Naive thymus-derived CD8-positive, alpha-beta T cell (primary cell): Measurements from ENCODE around the gene SIT1. TPM values are rescaled to one million over a fixed set of nuclear protein-coding genes. Genes with fewer than 3 reads are reported as not detected.
"Not testable (repeated sequence)": the region's sequence is repeated elsewhere in the genome, so short reads cannot be mapped to it uniquely, and the experiment has no call there.

Experiments used
- ATAC-seq, 2 donors: fragments of 150-1000 bp; cut with Tn5 transposase in 1 of 2; sonication (Bioruptor Pico), chemical (Tn5 transposase) in 1 of 2; 1 replicate in 1 of 2; 2 replicates in 1 of 2; pipeline ENCODE4 v1.10.0; 2021; ENCODE audit warnings: mild to moderate bottlenecking in 2 of 2, moderate library complexity in 2 of 2
- POLR2A ChIA-PET: fragments of 350-600 bp; sonication (Branson Sonifier 250); formaldehyde crosslinking; loops from one replicate; lab custom pipeline; 2021; ENCODE audit warnings: antibody characterized with exemption; lab: Charles Lee
- DNase-seq, 10 donors: peaks; one replicate each; pipeline versions ENCODE4 v3.0.0 to v3.0.0-alpha.2; 2020 to 2022
- H3K27ac Mint-ChIP-seq, 10 donors: one replicate each; pipeline ENCODE4 v1.8.0; 2020 to 2022; ENCODE audit warnings: mild to moderate bottlenecking in 10 of 10, mixed read lengths in 10 of 10, moderate library complexity in 4 of 10, inconsistent platforms in 1 of 10
- H3K27me3 Mint-ChIP-seq, 5 donors: one replicate each; pipeline ENCODE4 v1.8.0; 2021 to 2022; ENCODE audit warnings: mixed read lengths in 5 of 5
- H3K36me3 Mint-ChIP-seq, 3 donors: one replicate each; pipeline ENCODE4 v1.8.0; 2020 to 2022; ENCODE audit warnings: mixed read lengths in 3 of 3, mild to moderate bottlenecking in 2 of 3, inconsistent platforms in 1 of 3
- H3K4me1 Mint-ChIP-seq, 4 donors: one replicate each; pipeline ENCODE4 v1.8.0; 2021 to 2022; ENCODE audit warnings: mixed read lengths in 4 of 4
- H3K4me3 Mint-ChIP-seq, 10 donors: one replicate each; pipeline ENCODE4 v1.8.0; 2020 to 2022; ENCODE audit warnings: mild to moderate bottlenecking in 10 of 10, mixed read lengths in 10 of 10, moderate library complexity in 6 of 10, inconsistent platforms in 1 of 10
- H3K9me3 Mint-ChIP-seq, 9 donors: one replicate each; pipeline ENCODE4 v1.8.0; 2020 to 2022; ENCODE audit warnings: mixed read lengths in 9 of 9, mild to moderate bottlenecking in 3 of 9, inconsistent platforms in 1 of 9, moderate library complexity in 1 of 9
- polyA plus RNA-seq, 3 donors: library from polyadenylated mRNA; unstranded; fragments of 300-500 nt; fragmentation: Illumina TruSeq; gene quantifications; one replicate each; pipeline ENCODE4 v1.2.3, GENCODE V29; 2021
- total RNA-seq, 8 experiments: library from RNA in 2 of 8; stranded (reverse) in 2 of 8; gene quantifications; one replicate each; pipeline ENCODE4 v1.2.3 and lab custom pipeline; 2021 to 2026

Gene SIT1
- total and polyA plus RNA-seq, 5 experiments from 2014 or later, result 24.2 to 128 (median 82.2) TPM

DNA sequence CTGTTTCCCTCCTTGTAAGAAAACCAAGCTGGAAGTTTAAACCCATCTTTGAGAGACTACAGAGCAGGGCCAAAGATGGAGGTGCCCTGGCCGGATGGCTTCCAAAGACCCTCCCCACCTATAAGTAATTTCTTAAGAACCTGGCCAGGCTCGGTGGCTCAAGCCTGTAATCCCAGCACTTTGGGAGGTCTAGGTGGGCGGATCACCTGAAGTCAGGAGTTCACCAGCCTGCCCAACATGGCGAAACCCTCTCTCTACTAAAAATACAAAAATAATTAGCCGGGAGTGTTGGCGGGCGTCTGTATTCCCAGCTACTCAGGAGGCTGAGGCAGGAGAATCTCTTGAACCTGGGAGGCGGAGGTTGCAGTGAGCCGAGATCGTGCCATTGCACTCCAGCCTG lies 5.0 kb downstream of the SIT1 start:
- DNase-seq, H3K36me3 Mint-ChIP-seq, H3K9me3 Mint-ChIP-seq, H3K27me3 Mint-ChIP-seq, ATAC-seq: not testable (repeated sequence)
- H3K4me3 Mint-ChIP-seq, result peak overlapping the region; percentile 89 to 98 (median 96)
- POLR2A ChIA-PET, result interaction anchor here (0.6 to 8.6 kb wide), 18 partner anchors 13 to 185 kb away, joined by 3 to 180 read pairs (median 6); partner anchors contain the start of genes CCDC107, CD72, CREB3 and RMRP
- H3K4me1 Mint-ChIP-seq, result peaks cover 26 to 85% (median 53%) of the 10 kb centered on the region in 4 donors
- H3K27ac Mint-ChIP-seq, result peak overlapping the region; percentile 95 to 98 (median 96)

DNA sequence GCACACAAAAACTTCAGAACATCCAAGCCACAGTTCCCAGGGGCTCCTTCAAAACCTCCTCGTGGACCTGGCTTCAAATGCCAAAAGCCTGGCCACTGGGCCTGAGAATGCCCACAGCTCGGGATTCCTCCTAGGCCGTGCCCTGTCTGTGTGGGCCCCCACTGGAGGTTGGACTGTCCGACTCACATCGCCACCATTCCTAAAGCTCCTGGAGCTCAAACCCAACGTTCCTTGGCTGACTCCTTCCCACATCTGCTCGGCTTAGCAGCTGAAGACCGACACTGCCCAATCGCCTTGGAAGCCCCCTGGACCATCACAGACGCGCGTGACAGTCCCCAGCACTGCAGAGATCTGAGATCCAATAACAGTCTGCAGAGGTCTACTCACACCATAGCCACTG lies 7.7 kb downstream of the SIT1 start:
- POLR2A ChIA-PET, result interaction anchor here (0.6 to 8.6 kb wide), 3 partner anchors 13 to 24 kb away, joined by 3 to 180 read pairs (median 4); partner anchors contain the start of genes CCDC107 and RMRP
- ATAC-seq (no peak), DNase-seq (no peak)
- Mint-ChIP-seq H3K9me3 (no peaks in the 10 kb centered on the region), H3K27me3 (no peaks in the 10 kb centered on the region), H3K27ac (peak overlapping the region in 3 of 10 donors; percentile 38 to 62 (median 50)), H3K36me3 (peaks cover 0 to 4% (median 2%) of the 10 kb centered on the region in 3 donors), H3K4me3 (peak overlapping the region in 1 of 10 donors; percentile 4), H3K4me1 (peaks cover 25 to 89% (median 57%) of the 10 kb centered on the region in 4 donors)

GRCh38 chr9:35641478-35641877 lies 9.3 kb downstream of the SIT1 start:
- not testable (repeated sequence) for H3K27me3 Mint-ChIP-seq

DNA sequence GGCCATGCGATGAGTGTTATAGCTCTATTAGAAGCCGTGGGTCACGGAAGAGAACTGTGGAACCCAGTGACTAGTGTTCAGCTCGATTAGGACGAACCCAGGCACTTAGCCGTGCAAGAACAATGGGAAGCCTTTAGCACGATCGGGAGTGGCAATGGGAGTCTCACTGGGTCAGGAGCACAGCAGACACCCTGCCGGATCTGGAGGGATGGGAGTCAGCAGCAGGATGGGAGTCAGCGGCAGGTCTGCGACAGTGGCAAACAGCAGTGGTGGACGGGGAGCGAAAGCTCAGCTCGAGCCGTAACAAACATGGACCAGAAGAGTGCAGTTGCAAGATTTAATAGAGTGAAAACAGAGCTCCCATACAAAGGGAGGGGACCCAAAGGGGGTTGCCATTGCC lies 10.3 kb downstream of the SIT1 start:
- not testable (repeated sequence) for H3K27me3 Mint-ChIP-seq, ATAC-seq, DNase-seq, H3K9me3 Mint-ChIP-seq, H3K4me3 Mint-ChIP-seq, H3K36me3 Mint-ChIP-seq
- H3K27ac Mint-ChIP-seq, result peak overlapping the region in 5 of 10 donors; percentile 15 to 92 (median 67)
- peaks cover 20 to 93% (median 64%) of the 10 kb centered on the region in 4 donors for H3K4me1 Mint-ChIP-seq
- POLR2A ChIA-PET, result interaction anchor here (2.0 to 2.5 kb wide), 2 partner anchors 18 to 35 kb away, joined by 4 to 7 read pairs; partner anchors contain the start of genes CCDC107, RMRP and TESK1

More at GRCh38 chr9:35641478-35641877, 9.3 kb downstream of the SIT1 start:
- DNase-seq, ATAC-seq, H3K36me3 Mint-ChIP-seq, H3K9me3 Mint-ChIP-seq, POLR2A ChIA-PET, H3K4me3 Mint-ChIP-seq: not testable (repeated sequence)
- H3K4me1 Mint-ChIP-seq, result peaks cover 22 to 93% (median 62%) of the 10 kb centered on the region in 4 donors
- peak overlapping the region in 4 of 10 donors; percentile 27 to 69 (median 54) for H3K27ac Mint-ChIP-seq

DNA sequence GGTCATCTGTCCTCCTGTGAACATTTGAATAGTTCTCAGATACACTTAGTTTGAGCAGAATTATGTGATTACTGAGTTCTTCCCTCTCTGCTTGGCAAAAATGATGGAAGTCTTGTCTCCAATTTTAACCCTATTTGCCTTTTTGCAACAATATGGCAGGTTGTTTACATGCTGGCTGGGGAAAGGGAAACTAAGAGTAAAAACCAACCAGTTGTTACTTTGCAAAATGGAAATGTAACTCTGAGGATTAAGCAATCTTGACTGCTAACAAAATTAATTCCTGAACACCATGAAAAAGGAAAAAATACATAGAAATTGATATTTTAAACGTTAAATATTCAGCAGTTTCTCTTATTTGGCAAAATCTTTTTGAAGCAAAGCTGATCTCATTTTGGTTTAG lies 11.1 kb downstream of the SIT1 start:
- peaks cover 22 to 94% (median 63%) of the 10 kb centered on the region in 4 donors for H3K4me1 Mint-ChIP-seq
- H3K4me3 Mint-ChIP-seq, result peak overlapping the region in 7 of 10 donors; percentile 1 to 66 (median 50)

DNA sequence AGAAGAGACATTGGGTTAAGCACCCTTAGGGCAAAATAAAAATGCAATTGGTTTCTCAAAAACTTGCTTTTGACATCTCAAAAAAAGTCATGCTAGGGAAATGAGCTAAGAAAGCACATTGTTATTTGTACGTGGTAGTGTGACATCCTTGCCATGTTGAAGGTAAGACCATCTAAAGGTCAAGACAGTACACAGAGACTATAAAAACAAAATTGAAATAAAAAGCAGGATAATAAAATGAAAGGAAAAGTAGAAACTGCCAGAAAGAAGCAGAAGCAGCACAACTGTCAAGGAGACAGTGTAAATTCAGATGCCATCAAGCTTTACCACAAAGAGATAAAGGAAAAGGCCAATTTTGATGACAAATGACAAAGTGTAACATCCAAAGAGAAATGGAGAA lies 11.5 kb downstream of the SIT1 start:
- H3K36me3 Mint-ChIP-seq, result not testable (repeated sequence)

More for the DNA sequence above, 11.1 kb downstream of the SIT1 start:
- Mint-ChIP-seq H3K36me3 (peaks cover 0 to 4% (median 2%) of the 10 kb centered on the region in 3 donors), H3K27ac (peak overlapping the region in 9 of 10 donors; percentile 24 to 93 (median 81)), H3K27me3 (no peaks in the 10 kb centered on the region), H3K9me3 (no peaks in the 10 kb centered on the region)
- DNase-seq (no peak), ATAC-seq (no peak)
- POLR2A ChIA-PET, result interaction anchor here (1.0 to 2.5 kb wide), 5 partner anchors 8 to 92 kb away, joined by 4 to 7 read pairs (median 6); partner anchors contain the start of genes CCDC107, RMRP, SIT1 and TESK1

DNA sequence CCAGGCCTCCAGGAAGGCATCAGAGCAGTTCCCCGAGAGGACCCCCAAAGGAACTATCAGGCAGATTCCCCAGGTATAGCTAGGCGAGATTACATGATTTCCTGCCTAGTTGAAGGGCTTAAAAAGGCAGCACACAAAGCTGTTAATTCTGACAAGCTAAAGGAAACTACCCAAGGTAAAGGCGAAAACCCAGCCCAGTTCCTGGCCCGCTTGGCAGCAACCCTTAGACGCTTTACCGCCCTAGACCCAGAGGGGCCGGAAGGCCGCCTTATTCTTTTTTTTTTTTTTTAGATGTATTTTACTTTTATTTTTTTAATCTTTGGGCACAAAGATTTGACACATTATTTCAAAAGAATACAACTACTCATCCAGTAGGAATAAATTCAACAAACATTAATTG lies 12.0 kb downstream of the SIT1 start:
- H3K4me1 Mint-ChIP-seq, result peaks cover 22 to 97% (median 60%) of the 10 kb centered on the region in 4 donors
- peak; percentile 77 to 84 for ATAC-seq
- H3K27me3 Mint-ChIP-seq, H3K9me3 Mint-ChIP-seq, H3K36me3 Mint-ChIP-seq: not testable (repeated sequence)
- peak overlapping the region; percentile 47 to 81 (median 64) for H3K4me3 Mint-ChIP-seq
- POLR2A ChIA-PET, result interaction anchor here (0.7 to 2.5 kb wide), 8 partner anchors 9 to 93 kb away, joined by 3 to 8 read pairs (median 6); partner anchors contain the start of genes CCDC107, RMRP, SIT1 and TESK1
- peak in 5 of 10 donors; percentile 30 to 74 (median 57) for DNase-seq
- H3K27ac Mint-ChIP-seq, result peak overlapping the region; percentile 58 to 93 (median 90)

More for the DNA sequence above, 11.5 kb downstream of the SIT1 start:
- H3K9me3 Mint-ChIP-seq, DNase-seq, H3K27me3 Mint-ChIP-seq: not testable (repeated sequence)
- H3K27ac Mint-ChIP-seq, result peak overlapping the region in 9 of 10 donors; percentile 38 to 93 (median 82)
- peaks cover 22 to 94% (median 60%) of the 10 kb centered on the region in 4 donors for H3K4me1 Mint-ChIP-seq
- peak; percentile 41 to 66 for ATAC-seq
- POLR2A ChIA-PET, result interaction anchor here (0.7 to 2.5 kb wide), 6 partner anchors 8 to 92 kb away, joined by 4 to 7 read pairs (median 6); partner anchors contain the start of genes CCDC107, RMRP, SIT1 and TESK1
- H3K4me3 Mint-ChIP-seq, result peak overlapping the region in 8 of 10 donors; percentile 23 to 66 (median 52)

DNA sequence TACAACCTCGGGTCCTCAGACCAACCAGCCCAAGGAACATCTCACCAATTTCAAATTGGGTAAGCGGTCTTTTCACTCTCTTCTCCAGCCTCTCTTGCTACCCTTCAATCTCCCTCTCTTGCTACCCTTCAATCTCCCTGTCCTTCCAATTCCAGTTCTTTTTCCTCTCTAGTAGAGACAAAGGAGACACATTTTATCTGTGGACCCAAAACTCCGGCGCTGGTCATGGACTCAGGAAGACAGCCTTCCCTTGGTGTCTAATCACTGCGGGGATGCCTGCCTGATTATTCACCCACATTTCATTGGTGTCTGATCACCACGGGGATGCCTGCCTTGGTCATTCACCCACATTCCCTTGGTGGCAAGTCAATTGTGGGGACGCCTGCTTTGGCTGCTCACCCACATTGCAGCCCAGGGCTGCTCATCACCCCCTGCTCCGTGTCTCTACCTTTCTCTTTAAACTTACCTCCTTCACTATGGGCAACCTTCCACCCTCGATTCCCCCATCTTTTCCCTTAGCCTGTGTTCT lies 13.2 kb downstream of the SIT1 start:
- not testable (repeated sequence) for ATAC-seq, H3K36me3 Mint-ChIP-seq, H3K9me3 Mint-ChIP-seq, H3K27me3 Mint-ChIP-seq, DNase-seq
- peak overlapping the region in 9 of 10 donors; percentile 30 to 93 (median 87) for H3K27ac Mint-ChIP-seq
- H3K4me3 Mint-ChIP-seq, result peak overlapping the region in 5 of 10 donors; percentile 7 to 81 (median 58)
- peaks cover 21 to 86% (median 56%) of the 10 kb centered on the region in 4 donors for H3K4me1 Mint-ChIP-seq
- POLR2A ChIA-PET, result interaction anchor here (1.3 to 2.0 kb wide), 2 partner anchors 10 to 18 kb away, joined by 6 to 8 read pairs; no protein-coding TSS in a partner anchor

- POLR2A ChIA-PET, result interaction anchor here (2.3 kb wide), 1 partner anchor 10 kb away, joined by 10 read pairs; no protein-coding TSS in a partner anchor
- DNase-seq, H3K9me3 Mint-ChIP-seq, H3K36me3 Mint-ChIP-seq, ATAC-seq, H3K27me3 Mint-ChIP-seq: not testable (repeated sequence)
- Mint-ChIP-seq H3K4me1 (peaks cover 21 to 80% (median 56%) of the 10 kb centered on the region in 4 donors), H3K4me3 (peak overlapping the region in 3 of 10 donors; percentile 26 to 45 (median 44)), H3K27ac (peak overlapping the region in 6 of 10 donors; percentile 52 to 92 (median 74))
Observed at GRCh38 chr9:35636877-35637246, 13.9 kb downstream of the SIT1 start.

DNA sequence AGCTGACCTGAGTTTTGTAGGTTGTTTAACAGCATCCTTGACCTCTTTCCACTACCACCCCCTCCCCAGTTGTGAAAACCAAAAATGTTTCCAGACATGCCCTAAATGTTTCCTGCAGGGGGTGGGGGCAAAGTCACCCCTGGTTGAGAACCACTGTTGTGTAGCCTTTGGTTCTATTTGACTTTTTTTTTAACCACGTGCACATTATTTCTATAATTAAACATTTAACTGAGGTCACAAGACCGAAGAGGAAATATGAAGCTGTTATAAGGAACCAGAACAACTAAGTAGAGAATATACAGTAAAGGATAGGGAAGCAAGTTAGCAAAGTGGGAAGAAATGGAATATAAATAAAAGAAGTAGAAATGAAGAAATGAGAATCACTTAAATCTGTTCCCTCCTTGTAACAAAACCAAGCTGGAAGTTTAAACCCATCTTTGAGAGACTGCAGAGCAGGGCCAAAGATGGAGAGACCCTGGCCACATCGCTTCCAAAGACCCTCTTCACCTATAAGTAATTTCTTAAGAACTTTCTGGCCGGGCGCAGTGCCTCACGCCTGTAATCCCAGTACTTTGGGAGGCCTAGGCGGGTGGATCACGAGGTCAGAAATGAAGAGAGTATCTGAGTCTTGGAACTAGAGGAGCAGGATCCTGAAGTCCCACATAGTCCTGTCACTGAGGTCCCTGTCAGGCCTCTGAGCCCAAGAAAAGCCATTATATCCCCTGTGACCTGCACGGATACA lies 14.4 kb downstream of the SIT1 start:
- Mint-ChIP-seq H3K9me3 (no peaks in the 10 kb centered on the region), H3K4me1 (peaks cover 21 to 75% (median 52%) of the 10 kb centered on the region in 4 donors), H3K4me3 (peak overlapping the region in 4 of 10 donors; percentile 8 to 59 (median 30)), H3K27ac (peak overlapping the region in 6 of 10 donors; percentile 57 to 92 (median 76)), H3K27me3 (no peaks in the 10 kb centered on the region), H3K36me3 (peaks cover 0 to 4% (median 2%) of the 10 kb centered on the region in 3 donors)
- DNase-seq (no peak), ATAC-seq (no peak)
- POLR2A ChIA-PET, result interaction anchor here (2.3 kb wide), 1 partner anchor 11 kb away, joined by 10 read pairs; no protein-coding TSS in a partner anchor

DNA sequence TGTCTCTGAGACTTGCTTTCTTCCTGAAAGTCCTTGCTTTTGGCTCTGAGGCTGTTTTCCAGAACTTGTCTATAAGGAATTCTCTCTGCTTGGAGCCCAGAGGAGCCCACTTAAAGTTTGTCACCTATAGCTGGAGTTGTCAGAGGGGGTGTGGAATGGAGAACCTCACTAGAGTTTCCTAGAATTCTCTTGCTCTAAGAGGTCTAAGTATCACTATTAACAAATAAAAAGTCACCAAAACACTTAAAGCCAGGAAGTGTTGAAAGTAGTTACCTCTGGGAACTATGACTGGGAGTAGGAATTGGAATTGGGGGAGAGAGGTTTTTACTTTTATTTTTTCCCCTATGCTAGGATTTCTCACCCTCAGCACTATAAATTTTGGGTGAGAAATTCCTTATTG lies 15.0 kb downstream of the SIT1 start:
- Mint-ChIP-seq H3K36me3 (peaks cover 0 to 4% (median 2%) of the 10 kb centered on the region in 3 donors), H3K4me1 (peaks cover 21 to 69% (median 48%) of the 10 kb centered on the region in 4 donors), H3K4me3 (peak overlapping the region in 1 of 10 donors; percentile 59), H3K27ac (peak overlapping the region in 4 of 10 donors; percentile 13 to 92 (median 76)), H3K27me3 (no peaks in the 10 kb centered on the region), H3K9me3 (no peaks in the 10 kb centered on the region)
- ATAC-seq, result no peak
- POLR2A ChIA-PET, result interaction anchor here (0.8 to 2.3 kb wide), 2 partner anchors 12 to 17 kb away, joined by 3 to 10 read pairs; no protein-coding TSS in a partner anchor
- DNase-seq, result no peak

DNA sequence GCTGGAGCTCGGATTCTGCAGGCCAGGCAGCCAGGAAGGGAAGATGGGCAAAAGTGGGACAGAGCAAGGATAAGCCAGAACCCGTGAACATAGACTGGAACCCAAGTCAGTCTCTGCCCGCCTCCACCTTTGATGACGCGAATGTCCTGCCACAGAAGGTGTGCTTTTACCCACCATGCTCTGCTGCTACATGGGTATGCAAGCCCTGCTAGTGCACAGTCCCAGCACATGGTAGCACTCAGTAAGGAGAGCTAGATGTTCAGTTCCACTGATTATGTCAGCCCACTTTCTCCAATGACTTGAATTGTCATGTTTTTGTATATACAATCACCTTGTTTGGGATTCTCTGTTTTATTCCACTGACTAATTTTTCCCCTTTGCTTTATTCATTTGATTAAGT lies 21.1 kb downstream of the SIT1 start:
- POLR2A ChIA-PET, result interaction anchor here (0.7 to 2.4 kb wide), 3 partner anchors 10 to 18 kb away, joined by 4 to 9 read pairs (median 5); no protein-coding TSS in a partner anchor

More for the DNA sequence above, 21.1 kb downstream of the SIT1 start:
- Mint-ChIP-seq H3K27ac (no peak overlapping the region), H3K4me1 (peaks cover 4 to 29% (median 8%) of the 10 kb centered on the region in 4 donors), H3K9me3 (no peaks in the 10 kb centered on the region), H3K36me3 (no peaks in the 10 kb centered on the region), H3K4me3 (no peak overlapping the region), H3K27me3 (no peaks in the 10 kb centered on the region)
- DNase-seq (no peak), ATAC-seq (no peak)
